Glutamatergic neuron (in vitro differentiated cells): ENCODE results near the gene CLDN19. TPM values are rescaled to one million over a fixed set of nuclear protein-coding genes. Genes with fewer than 3 reads are reported as not detected.
"Not testable (repeated sequence)": the region's sequence is repeated elsewhere in the genome, so short reads cannot be mapped to it uniquely, and the experiment has no call there.

Experiments
- DNase-seq: peaks from one replicate; pipeline ENCODE4 v3.0.0; 2022
- H3K27ac Mint-ChIP-seq: one replicate; pipeline ENCODE4 v1.8.0; 2020; ENCODE audit warnings: mild to moderate bottlenecking, mixed read lengths, inconsistent platforms; ENCODE audit not compliant: unreplicated experiment
- H3K27me3 Mint-ChIP-seq: one replicate; pipeline ENCODE4 v1.8.0; 2020; ENCODE audit warnings: mild to moderate bottlenecking, moderate library complexity, mixed read lengths, inconsistent platforms; ENCODE audit not compliant: unreplicated experiment
- H3K36me3 Mint-ChIP-seq: one replicate; pipeline ENCODE4 v1.8.0; 2020; ENCODE audit warnings: mild to moderate bottlenecking, mixed read lengths, inconsistent platforms; ENCODE audit not compliant: unreplicated experiment
- H3K4me1 Mint-ChIP-seq: one replicate; pipeline ENCODE4 v1.8.0; 2020; ENCODE audit warnings: mild to moderate bottlenecking, low read depth, mixed read lengths, inconsistent platforms; ENCODE audit not compliant: unreplicated experiment
- H3K4me3 Mint-ChIP-seq: one replicate; pipeline ENCODE4 v1.8.0; 2020; ENCODE audit warnings: mild to moderate bottlenecking, mixed read lengths, inconsistent platforms; ENCODE audit not compliant: unreplicated experiment
- H3K9me3 Mint-ChIP-seq: one replicate; pipeline ENCODE4 v1.8.0; 2020; ENCODE audit warnings: mild to moderate bottlenecking, moderate library complexity, mixed read lengths, inconsistent platforms; ENCODE audit not compliant: unreplicated experiment
- CTCF ChIP-seq: fragments of 200-600 bp; sonication (generic); IDR thresholded peaks from one replicate; pipeline ENCODE4 v1.5.0; 2021; ENCODE audit not compliant: partially characterized antibody, unreplicated experiment
- total RNA-seq: library from RNA; stranded (reverse); fragmentation: NEBNext Ultra II Directional; extraction: Animal tissue kit (Norgen Biotek cat#: 25700); gene quantifications from one replicate; pipeline ENCODE4 v1.2.1, GENCODE V29; 2021; ENCODE audit not compliant: unreplicated experiment

The CLDN19 gene
- total RNA-seq, 1 donor from 2014 or later = not detected

GRCh38 chr1:42720868-42721267 is 19.2 kb downstream of the CLDN19 start:
- DNase-seq = no peak
- Mint-ChIP-seq H3K27me3 (peaks cover 2% of the 10 kb centered on the region), H3K27ac (no peak overlapping the region), H3K4me1 (no peaks in the 10 kb centered on the region), H3K36me3 (peaks cover 5% of the 10 kb centered on the region), H3K9me3 (peaks cover 6% of the 10 kb centered on the region), H3K4me3 (no peak overlapping the region)
- TF ChIP-seq CTCF = no peak

GRCh38 chr1:42714441-42714840 is 25.6 kb downstream of the CLDN19 start:
- not testable (repeated sequence) for H3K27ac Mint-ChIP-seq, H3K4me1 Mint-ChIP-seq, H3K27me3 Mint-ChIP-seq, H3K4me3 Mint-ChIP-seq, DNase-seq, H3K9me3 Mint-ChIP-seq
- H3K36me3 Mint-ChIP-seq = peaks cover 40% of the 10 kb centered on the region

GRCh38 chr1:42713293-42713692 is 26.7 kb downstream of the CLDN19 start:
- Mint-ChIP-seq H3K9me3 (peaks cover 8% of the 10 kb centered on the region), H3K27me3 (peaks cover 2% of the 10 kb centered on the region), H3K27ac (no peak overlapping the region), H3K36me3 (peaks cover 43% of the 10 kb centered on the region), H3K4me1 (no peaks in the 10 kb centered on the region), H3K4me3 (no peak overlapping the region)
- DNase-seq = no peak
- no peak for TF ChIP-seq CTCF

GRCh38 chr1:42712808-42713207 is 27.2 kb downstream of the CLDN19 start:
- H3K27ac Mint-ChIP-seq, H3K9me3 Mint-ChIP-seq, H3K4me3 Mint-ChIP-seq, H3K4me1 Mint-ChIP-seq, DNase-seq, H3K27me3 Mint-ChIP-seq: not testable (repeated sequence)
- H3K36me3 Mint-ChIP-seq = peaks cover 43% of the 10 kb centered on the region

- Mint-ChIP-seq H3K4me3 (no peak overlapping the region), H3K36me3 (no peaks in the 10 kb centered on the region)
- no peak for TF ChIP-seq CTCF
These were observed 36.1 kb downstream of the CLDN19 start for GRCh38 chr1:42703888-42704464.

GRCh38 chr1:42700006-42700405 is 40.0 kb downstream of the CLDN19 start:
- no peak for TF ChIP-seq CTCF
- Mint-ChIP-seq H3K27ac (no peak overlapping the region), H3K9me3 (peaks cover 2% of the 10 kb centered on the region), H3K4me3 (no peak overlapping the region), H3K27me3 (no peaks in the 10 kb centered on the region), H3K36me3 (no peaks in the 10 kb centered on the region), H3K4me1 (no peaks in the 10 kb centered on the region)
- no peak for DNase-seq

More at GRCh38 chr1:42703888-42704464, 36.1 kb downstream of the CLDN19 start:
- Mint-ChIP-seq H3K27me3 (peaks cover 2% of the 10 kb centered on the region), H3K4me1 (no peaks in the 10 kb centered on the region), H3K9me3 (no peaks in the 10 kb centered on the region), H3K27ac (no peak overlapping the region)
- DNase-seq = no peak
